Activated T-cell treated with anti-CD3 and anti-CD28 coated beads for 48 hours (primary cell): ENCODE measurements around the gene NRBF2.
"Not testable (repeated sequence)": the region's sequence is repeated elsewhere in the genome, so short reads cannot be mapped to it uniquely, and the experiment has no call there.

Experiments
- DNase-seq: peaks from one replicate; pipeline ENCODE4 v3.0.0-alpha.2; 2020; ENCODE audit warnings: low read depth

Gene NRBF2

GRCh38 chr10:63133056-63133820 lies at the start of gene NRBF2:
Gene NRBF2, plus strand, starts transcription at chr10:63133328. Its CDS starts 143 bp downstream, at chr10:63133471.
- DNase-seq: peak; percentile 98

GRCh38 chr10:63083406-63083805 lies 49.7 kb upstream of the NRBF2 start:
- not testable (repeated sequence) for DNase-seq

GRCh38 chr10:63083904-63084689 lies 49.0 kb upstream of the NRBF2 start:
- no peak for DNase-seq

GRCh38 chr10:63084690-63085382 lies 48.3 kb upstream of the NRBF2 start:
- DNase-seq: no peak

GRCh38 chr10:63093227-63093626 lies 39.9 kb upstream of the NRBF2 start:
- no peak for DNase-seq

GRCh38 chr10:63094405-63094804 lies 38.7 kb upstream of the NRBF2 start:
- DNase-seq: no peak

- DNase-seq: no peak
Measured at GRCh38 chr10:63094881-63095280, 38.2 kb upstream of the NRBF2 start.

GRCh38 chr10:63099734-63100133 lies 33.4 kb upstream of the NRBF2 start:
- DNase-seq: no peak

- DNase-seq: not testable (repeated sequence)
Measured at GRCh38 chr10:63101091-63101490, 32.0 kb upstream of the NRBF2 start.

GRCh38 chr10:63102279-63102883 lies 30.7 kb upstream of the NRBF2 start:
- DNase-seq: peak; percentile 15

GRCh38 chr10:63103178-63103577 lies 29.9 kb upstream of the NRBF2 start:
- not testable (repeated sequence) for DNase-seq

GRCh38 chr10:63103971-63104409 lies 29.1 kb upstream of the NRBF2 start:
- DNase-seq: peak; percentile 53

GRCh38 chr10:63105225-63106110 lies 27.7 kb upstream of the NRBF2 start:
- no peak for DNase-seq

- no peak for DNase-seq
Measured at GRCh38 chr10:63106111-63106755, 26.9 kb upstream of the NRBF2 start.

- DNase-seq: no peak
Measured at GRCh38 chr10:63107943-63108437, 25.1 kb upstream of the NRBF2 start.

- no peak for DNase-seq
Measured at GRCh38 chr10:63110940-63111339, 22.2 kb upstream of the NRBF2 start.

- DNase-seq: no peak
Measured at GRCh38 chr10:63114031-63114814, 18.9 kb upstream of the NRBF2 start.

GRCh38 chr10:63115732-63116383 lies 17.3 kb upstream of the NRBF2 start:
- DNase-seq: no peak

- no peak for DNase-seq
Measured at GRCh38 chr10:63116452-63117072, 16.6 kb upstream of the NRBF2 start.
